IPS-15b (cell line): ENCODE measurements around the gene NAGA.
A peak's percentile ranks its signal among the peaks of the same experiment; 100 is the strongest.
"Not testable (repeated sequence)": the region's sequence is repeated elsewhere in the genome, so short reads cannot be mapped to it uniquely, and the experiment has no call there.

Experiments used
- H3K27me3 ChIP-seq: one replicate; pipeline ENCODE4 v1.6.1; 2013; ENCODE audit warnings: low read length; ENCODE audit not compliant: control insufficient read depth, insufficient read depth
- H3K36me3 ChIP-seq: one replicate; pipeline ENCODE4 v1.6.1; 2013; ENCODE audit warnings: low read length; ENCODE audit not compliant: control insufficient read depth, insufficient read depth
- H3K4me1 ChIP-seq: one replicate; pipeline ENCODE4 v1.6.1; 2013; ENCODE audit warnings: mild to moderate bottlenecking, low read length; ENCODE audit not compliant: control insufficient read depth, insufficient read depth
- H3K4me3 ChIP-seq: one replicate; pipeline ENCODE4 v1.5.1; 2013; ENCODE audit warnings: low read depth, low read length
- H3K9ac ChIP-seq: one replicate; pipeline ENCODE4 v1.6.1; 2013; ENCODE audit warnings: low read depth, mild to moderate bottlenecking, low read length
- H3K9me3 ChIP-seq: one replicate; pipeline ENCODE4 v1.6.1; 2013; ENCODE audit warnings: mild to moderate bottlenecking, low read length; ENCODE audit not compliant: control insufficient read depth, insufficient read depth

Gene NAGA

DNA sequence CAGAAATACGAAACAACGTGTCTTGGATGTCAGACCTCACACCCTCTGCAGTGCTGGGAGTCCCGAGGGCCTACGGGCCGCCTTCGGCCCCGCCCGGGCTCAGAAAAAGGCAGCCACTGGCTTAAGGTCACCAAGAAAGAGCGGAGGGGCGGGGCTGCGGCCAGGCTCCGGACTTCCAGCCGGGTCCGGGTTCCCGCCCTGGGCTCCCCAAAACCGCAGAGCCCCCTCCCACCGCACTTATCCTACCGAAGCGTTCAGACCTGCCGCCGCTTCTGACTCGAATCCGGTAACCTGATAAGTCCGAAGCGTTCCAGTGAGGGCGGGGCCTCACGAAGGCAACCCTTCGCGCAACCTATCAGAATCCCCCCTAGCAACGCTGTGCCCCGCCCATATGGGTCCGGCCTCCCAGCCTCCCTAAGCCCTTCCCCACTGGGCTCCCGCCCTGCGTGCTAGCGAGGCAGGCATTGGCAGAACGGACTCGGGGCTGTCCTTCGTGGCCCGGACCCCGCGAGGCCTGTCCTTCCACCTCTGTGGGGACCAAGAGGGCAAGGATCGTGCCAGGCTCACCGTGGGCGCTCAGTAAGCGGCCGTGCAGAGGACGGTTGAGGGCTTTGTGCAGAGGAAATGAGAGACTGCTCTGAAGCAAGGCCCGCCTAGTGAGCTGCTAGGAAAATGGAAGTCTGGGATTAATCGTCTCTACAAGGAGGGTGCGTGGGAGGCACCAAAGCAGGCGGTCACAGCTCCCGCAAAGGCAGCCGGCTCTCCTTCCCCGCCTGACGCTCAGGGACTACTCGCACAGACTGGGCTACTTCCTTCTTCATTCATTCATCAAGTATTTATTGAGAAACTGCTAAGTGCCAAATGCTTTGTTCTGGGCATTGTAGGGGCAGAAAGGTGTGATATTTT is at the start of gene NAGA:
NAGA (minus strand) TSS at position 296 of the 906 bp plus-strand sequence. CDS start 515 bp downstream, outside the sequence.
- peaks cover 9% of the 10 kb centered on the region for H3K4me1 ChIP-seq
- no peaks in the 10 kb centered on the region for H3K9me3 ChIP-seq
- peaks cover 24% of the 10 kb centered on the region for H3K36me3 ChIP-seq
- H3K4me3 ChIP-seq = peak within 1 kb of the TSS; percentile 75
- H3K9ac ChIP-seq = peak within 1 kb of the TSS; percentile 49
- peaks cover 6% of the 10 kb centered on the region for H3K27me3 ChIP-seq

- Histone ChIP-seq H3K36me3 (no peaks in the 10 kb centered on the region), H3K9ac (no peak overlapping the region), H3K4me1 (no peaks in the 10 kb centered on the region), H3K9me3 (peaks cover 6% of the 10 kb centered on the region), H3K4me3 (no peak overlapping the region), H3K27me3 (peaks cover 2% of the 10 kb centered on the region)
Observed at GRCh38 chr22:42116848-42117424, 46.3 kb upstream of the NAGA start.

DNA sequence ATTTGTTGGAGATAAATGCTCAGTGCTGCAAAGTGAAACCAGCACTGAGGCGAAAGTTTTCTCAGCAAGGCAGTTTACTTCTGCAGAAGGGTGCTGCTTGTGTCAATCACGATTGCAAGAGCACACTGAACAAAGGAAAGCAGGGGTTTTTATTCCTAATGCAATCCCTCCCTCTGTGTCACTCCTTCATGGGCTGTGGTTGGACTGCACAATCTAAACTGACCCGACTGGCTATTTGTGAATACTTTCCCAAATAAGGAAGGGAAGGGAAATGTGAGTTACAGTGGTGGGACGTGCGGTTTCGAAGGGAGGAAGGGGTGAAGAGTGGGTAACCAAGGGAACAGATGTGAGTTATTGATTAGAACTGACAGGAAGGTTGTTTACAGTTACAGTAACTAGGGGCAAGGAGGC is 44.8 kb upstream of the NAGA start:
- not testable (repeated sequence) for H3K9me3 ChIP-seq, H3K9ac ChIP-seq, H3K4me1 ChIP-seq, H3K4me3 ChIP-seq, H3K27me3 ChIP-seq, H3K36me3 ChIP-seq

DNA sequence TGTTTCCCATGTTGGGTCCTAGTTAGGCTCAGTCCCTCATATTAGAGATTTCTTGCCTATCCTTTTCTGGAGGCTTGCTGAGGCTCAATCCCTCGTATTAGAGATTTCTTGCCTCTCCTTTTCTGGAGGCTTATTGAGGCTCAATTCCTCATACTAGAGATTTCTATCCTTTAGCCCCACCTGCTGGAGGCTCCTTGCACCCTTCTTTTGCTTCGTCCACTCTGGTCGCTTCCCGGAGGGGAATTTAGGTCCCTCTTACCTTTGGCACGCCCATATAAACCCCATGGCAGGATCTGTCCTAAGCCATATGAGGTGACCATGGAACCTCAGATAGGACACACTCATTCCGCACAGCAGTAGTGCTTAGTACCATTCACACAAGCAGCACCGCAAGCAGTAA is 44.1 kb upstream of the NAGA start:
- Histone ChIP-seq H3K4me3 (no peak overlapping the region), H3K4me1 (no peaks in the 10 kb centered on the region), H3K9me3 (peaks cover 6% of the 10 kb centered on the region), H3K36me3 (no peaks in the 10 kb centered on the region), H3K9ac (no peak overlapping the region), H3K27me3 (peaks cover 2% of the 10 kb centered on the region)

- not testable (repeated sequence) for H3K4me3 ChIP-seq, H3K9me3 ChIP-seq, H3K36me3 ChIP-seq, H3K27me3 ChIP-seq, H3K4me1 ChIP-seq, H3K9ac ChIP-seq
Observed at GRCh38 chr22:42112793-42113192, 42.2 kb upstream of the NAGA start.

GRCh38 chr22:42111798-42112197 is 41.2 kb upstream of the NAGA start:
- no peaks in the 10 kb centered on the region for H3K4me1 ChIP-seq
- no peak overlapping the region for H3K9ac ChIP-seq
- H3K36me3 ChIP-seq = no peaks in the 10 kb centered on the region
- peaks cover 5% of the 10 kb centered on the region for H3K27me3 ChIP-seq
- peaks cover 6% of the 10 kb centered on the region for H3K9me3 ChIP-seq
- no peak overlapping the region for H3K4me3 ChIP-seq

DNA sequence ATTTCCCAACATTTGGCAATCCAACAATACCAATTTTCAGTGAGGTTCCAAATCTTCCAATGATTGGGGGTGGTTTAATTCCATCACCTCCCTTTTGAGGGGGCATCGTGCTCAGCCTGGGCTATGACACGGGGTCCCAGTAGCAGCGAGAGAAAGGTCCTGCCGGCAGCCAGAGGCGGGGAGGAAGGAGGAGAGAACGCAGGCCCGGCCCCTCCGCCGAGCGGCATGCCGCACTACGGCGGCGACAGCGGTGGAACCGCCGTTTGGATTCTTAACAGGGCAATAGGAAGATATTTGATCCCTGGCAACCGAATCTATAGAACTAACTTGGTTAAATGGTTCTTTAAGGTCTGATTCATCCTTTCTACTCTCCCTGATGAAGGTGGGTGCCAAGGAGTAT is 38.2 kb upstream of the NAGA start:
- peaks cover 4% of the 10 kb centered on the region for H3K9me3 ChIP-seq
- no peak overlapping the region for H3K9ac ChIP-seq
- H3K4me3 ChIP-seq = no peak overlapping the region
- H3K27me3 ChIP-seq = peaks cover 5% of the 10 kb centered on the region
- no peaks in the 10 kb centered on the region for H3K36me3 ChIP-seq
- H3K4me1 ChIP-seq = no peaks in the 10 kb centered on the region

DNA sequence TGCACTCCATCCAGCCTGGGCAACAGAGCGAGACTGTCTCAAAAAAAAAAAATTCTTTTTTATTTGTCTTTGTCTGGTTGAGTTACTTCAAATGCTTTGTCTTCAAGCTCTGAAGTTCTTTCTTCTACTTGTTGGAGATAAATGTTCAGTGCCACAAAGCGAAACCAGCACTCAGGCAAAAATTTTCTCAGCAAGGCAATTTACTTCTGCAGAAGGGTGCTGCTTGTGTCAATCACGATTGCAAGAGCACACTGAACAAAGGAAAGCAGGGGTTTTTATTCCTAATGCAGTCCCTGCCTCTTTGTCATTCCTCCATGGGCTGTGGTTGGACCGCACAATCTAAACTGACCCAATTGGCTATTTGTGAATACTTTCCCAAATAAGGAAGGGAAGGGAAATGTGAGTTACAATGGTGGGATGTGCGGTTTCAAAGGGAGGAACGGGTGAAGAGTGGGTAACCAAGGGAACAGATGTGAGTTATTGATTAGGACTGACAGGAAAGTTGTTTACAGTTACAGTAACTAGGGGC is 33.8 kb upstream of the NAGA start:
- H3K36me3 ChIP-seq, H3K9me3 ChIP-seq, H3K9ac ChIP-seq, H3K4me3 ChIP-seq, H3K4me1 ChIP-seq, H3K27me3 ChIP-seq: not testable (repeated sequence)

GRCh38 chr22:42101199-42101598 is 30.6 kb upstream of the NAGA start:
- Histone ChIP-seq H3K4me1 (no peaks in the 10 kb centered on the region), H3K36me3 (no peaks in the 10 kb centered on the region), H3K27me3 (no peaks in the 10 kb centered on the region), H3K9me3 (peaks cover 4% of the 10 kb centered on the region), H3K9ac (no peak overlapping the region), H3K4me3 (no peak overlapping the region)

DNA sequence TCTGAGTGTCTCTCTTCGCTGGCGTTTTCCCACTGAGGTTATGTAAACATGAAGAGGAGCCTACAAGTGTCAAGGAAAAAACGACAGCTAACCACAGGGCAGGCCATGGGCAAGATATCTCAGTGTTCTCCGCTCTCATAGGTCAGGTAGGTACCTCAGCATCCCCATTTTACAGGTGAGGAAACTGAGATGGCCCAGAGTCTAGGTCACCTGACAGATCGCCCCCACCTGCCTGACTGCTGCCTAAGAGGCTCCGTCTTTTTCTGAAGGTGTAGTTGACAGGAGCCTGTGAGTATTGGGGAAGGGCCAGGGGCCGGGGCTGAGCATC is 20.8 kb upstream of the NAGA start:
- Histone ChIP-seq H3K9me3 (no peaks in the 10 kb centered on the region), H3K36me3 (peaks cover 11% of the 10 kb centered on the region), H3K27me3 (peaks cover 3% of the 10 kb centered on the region), H3K4me1 (peaks cover 3% of the 10 kb centered on the region), H3K9ac (peak overlapping the region; percentile 70), H3K4me3 (peak overlapping the region; percentile 98)

DNA sequence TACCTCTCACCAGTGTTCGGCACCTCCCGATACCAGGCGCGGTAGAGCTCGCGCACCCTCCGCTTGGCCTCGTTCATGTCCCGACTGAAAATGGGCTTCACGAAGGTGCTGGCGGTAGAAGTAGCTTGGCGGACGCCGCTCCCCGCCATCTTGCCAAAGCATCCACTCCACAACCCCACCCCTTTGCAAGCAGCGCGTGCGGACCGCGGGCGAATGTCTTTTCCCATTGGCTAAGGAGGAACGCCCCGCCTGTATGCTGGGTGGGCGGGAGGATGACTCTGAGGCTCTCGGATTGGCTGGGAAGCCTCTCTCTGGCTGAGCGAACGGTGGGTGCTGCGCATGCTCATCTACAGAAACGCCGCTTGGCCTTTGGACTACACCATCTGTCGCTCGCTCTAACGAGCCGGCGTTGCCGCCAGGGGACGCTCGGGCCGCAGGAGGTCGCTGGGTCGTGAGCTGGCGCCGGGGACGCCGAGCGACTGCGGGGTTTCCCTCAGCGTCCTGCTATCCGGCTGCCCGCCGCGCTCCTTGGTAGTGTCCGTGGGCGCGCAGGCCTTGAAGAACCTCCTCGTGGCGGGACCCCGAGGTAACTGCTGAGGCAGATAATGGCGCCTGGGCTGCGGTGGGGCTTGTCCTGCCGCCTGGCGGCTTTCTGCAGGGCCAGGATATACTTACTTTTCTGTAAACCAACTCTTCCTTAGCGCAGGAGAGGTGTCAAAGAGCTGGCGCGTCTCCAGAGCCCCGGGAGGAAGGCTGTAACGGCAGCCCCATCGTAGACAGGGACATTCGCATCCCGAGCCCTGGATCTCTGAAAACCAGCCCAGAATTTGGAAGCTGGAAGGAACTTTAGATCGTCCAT is 20.2 kb upstream of the NAGA start, which contains the start of gene NDUFA6:
NDUFA6 (minus strand) TSS at position 177 of the 859 bp plus-strand sequence; CDS start at position 149, 28 bp downstream.
- Histone ChIP-seq H3K4me1 (peaks cover 3% of the 10 kb centered on the region), H3K36me3 (peaks cover 16% of the 10 kb centered on the region), H3K9me3 (no peaks in the 10 kb centered on the region)

More for the DNA sequence above, 20.2 kb upstream of the NAGA start, which contains the start of gene NDUFA6:
- Histone ChIP-seq H3K27me3 (peaks cover 3% of the 10 kb centered on the region), H3K9ac (peak within 1 kb of the TSS; percentile 90), H3K4me3 (peak within 1 kb of the TSS; percentile 98)
